AG09319 (cell line): ENCODE results near the gene INSL3.
A peak's percentile ranks its signal among the peaks of the same experiment; 100 is the strongest.

Experiments
- DNase-seq: peaks from one replicate; pipeline ENCODE4 v3.0.0-alpha.2; 2010; ENCODE audit warnings: low read depth; ENCODE audit errors: extremely low read depth
- CTCF ChIP-seq: IDR thresholded peaks from 2 replicates; pipeline ENCODE4 v1.5.1; 2011; ENCODE audit warnings: low read depth, mild to moderate bottlenecking, inconsistent platforms, low read length, moderate library complexity

INSL3 gene

DNA sequence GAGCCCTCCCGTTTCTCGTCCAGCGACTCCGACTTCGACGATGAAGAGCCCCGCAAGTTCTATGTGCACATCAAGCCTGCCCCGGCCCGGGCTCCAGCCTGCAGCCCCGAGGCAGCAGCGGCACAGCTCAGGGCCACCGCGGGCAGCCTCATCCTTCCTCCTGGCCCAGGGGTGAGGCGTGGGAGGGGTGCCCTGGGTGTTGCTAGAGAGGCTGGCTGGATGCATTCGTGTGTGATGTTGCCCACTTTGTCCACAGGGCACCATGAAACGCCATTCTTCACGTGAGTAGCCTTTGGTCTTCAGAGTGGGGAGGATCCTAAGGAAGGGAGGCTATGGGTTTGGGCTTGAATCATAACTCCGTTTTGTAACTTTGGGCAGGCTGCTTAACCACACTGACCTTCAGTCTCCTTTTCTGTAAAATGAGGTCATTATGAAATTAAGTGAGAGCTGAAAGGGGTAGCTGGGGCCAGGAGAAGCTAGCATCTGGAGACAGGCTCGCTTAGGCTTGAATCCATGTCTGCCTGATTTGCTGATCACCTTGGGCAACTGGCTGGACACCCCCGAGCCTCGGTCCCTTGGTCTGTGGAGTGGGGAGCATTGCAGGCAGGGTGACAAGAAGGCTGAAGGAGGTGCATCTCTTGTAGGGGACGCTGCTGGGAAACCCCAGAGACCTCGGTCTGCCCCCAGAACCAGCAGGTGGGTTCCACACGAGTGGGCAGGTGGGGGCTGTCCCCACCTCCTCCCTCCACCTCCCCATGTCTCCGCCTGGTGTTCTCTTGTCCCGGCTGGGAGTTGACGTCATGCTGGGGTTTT, 45.1 kb downstream of the INSL3 start:
- TF ChIP-seq CTCF: no peak

DNA sequence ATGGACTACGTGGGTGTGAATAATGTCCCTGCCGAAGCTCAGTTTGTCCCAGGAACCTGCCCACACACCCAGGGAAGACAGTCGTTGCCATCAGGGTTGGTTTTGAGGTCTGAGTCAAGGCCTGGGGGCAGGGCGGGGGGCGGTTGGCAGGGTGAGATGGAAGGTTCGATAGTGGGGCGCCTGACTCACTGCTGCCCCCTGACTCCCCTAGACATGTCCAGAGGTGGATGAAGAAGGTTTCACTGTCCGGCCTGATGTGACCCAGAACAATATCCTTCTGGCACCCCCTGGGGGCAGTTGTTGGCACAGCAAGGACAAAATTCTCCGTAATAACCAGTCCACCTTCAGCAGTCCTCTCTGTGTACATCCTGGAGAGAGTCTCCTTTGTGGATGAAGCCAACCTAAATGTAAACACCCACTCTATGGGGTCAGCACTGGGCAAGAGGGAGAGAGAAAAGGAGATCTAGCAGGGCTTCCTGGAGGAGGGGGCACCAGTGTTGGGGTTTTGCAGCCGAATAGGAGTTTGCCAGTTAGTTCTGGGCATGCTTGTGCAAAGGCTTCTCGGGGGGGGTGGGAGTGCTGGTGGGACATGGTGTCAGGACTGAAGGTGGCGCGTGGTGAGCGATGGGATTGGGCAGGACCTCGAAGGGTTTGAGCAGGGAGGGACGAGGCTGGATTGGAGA, 45.9 kb downstream of the INSL3 start:
- no peak for DNase-seq
- TF ChIP-seq CTCF: peak; percentile 52

More for the DNA sequence above, 45.1 kb downstream of the INSL3 start:
- no peak for DNase-seq

DNA sequence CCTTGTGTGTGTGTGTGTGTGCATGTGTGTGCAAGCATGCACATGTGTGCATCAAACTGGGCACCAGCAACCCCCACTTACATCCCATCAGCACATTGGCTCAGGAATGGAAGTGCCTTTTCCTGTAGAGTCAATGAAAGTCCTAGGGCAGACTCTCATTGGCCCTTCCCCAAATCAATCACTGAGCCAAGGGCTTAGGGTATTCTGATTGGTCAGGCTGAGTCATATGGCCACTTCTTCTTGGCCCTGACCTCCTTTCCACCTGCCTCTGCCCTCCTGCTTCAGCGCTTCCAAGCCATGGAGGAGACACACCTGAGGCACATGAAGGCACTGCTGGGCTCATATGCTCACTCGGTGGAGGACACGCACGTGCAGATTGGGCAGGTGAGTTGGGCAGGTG, 49.1 kb downstream of the INSL3 start:
- TF ChIP-seq CTCF: no peak
- no peak for DNase-seq

DNA sequence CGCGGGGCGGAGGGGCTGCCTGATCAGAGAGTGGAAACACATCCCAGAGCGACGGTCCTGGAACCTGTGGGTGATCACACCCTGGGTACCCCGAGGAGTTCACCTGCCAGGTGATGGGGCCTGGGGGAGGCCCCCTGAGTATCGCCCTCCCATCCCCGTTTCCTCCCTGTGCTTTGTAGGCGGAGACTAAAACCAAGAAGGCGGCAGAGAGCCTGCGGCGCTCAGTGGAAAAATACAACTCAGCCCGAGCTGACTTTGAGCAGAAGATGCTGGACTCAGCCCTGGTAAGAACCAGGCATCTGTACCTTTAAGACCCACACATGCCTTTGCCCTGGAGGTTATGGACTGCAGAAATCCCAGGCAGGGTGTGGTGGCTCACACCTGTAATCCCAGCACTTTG, 50.7 kb downstream of the INSL3 start:
- no peak for TF ChIP-seq CTCF
- DNase-seq: no peak

DNA sequence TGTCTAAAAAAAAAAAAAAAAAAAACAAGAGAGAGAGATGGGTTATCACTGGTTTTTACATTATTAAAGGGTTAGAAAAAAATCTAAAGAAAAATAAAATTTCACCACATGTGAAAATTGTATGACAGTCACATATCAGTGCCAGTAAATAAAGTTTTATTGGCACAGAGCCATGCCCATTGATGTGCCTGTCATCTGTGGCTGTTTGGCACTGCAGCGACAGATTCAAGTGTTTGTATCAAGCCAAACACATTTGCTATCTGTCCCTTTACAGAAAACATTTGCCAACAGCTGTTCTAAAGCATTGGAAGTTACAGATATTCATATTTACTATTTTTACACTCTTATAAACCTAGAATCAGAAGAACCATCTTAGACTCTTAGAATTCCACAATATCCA, 53.8 kb downstream of the INSL3 start:
- TF ChIP-seq CTCF: no peak
- no peak for DNase-seq

- peak; percentile 42 for DNase-seq
- TF ChIP-seq CTCF: peak; percentile 95
Measured at GRCh38 chr19:17766543-17767131, 54.7 kb downstream of the INSL3 start.
